SU-DHL-6 (cell line): Measurements from ENCODE around the gene ZNF362.

Experiments
- CTCF ChIP-seq: fragments of 200-600 bp; sonication (generic); IDR thresholded peaks from one replicate; pipeline ENCODE4 v1.5.1; 2017; ENCODE audit warnings: antibody characterized with exemption, mild to moderate bottlenecking, low read length, moderate library complexity; ENCODE audit not compliant: insufficient read depth, poor library complexity, severe bottlenecking
- EZH2phosphoT487 ChIP-seq: fragments of 200-600 bp; sonication (generic), shearing (Covaris generic); conservative IDR thresholded peaks from 2 replicates; pipeline ENCODE4 v1.6.1; 2018; ENCODE audit warnings: mild to moderate bottlenecking, antibody characterized with exemption, low read length, moderate library complexity, mixed read lengths

- no peak for TF ChIP-seq CTCF
- TF ChIP-seq EZH2phosphoT487 = no peak
These were observed 49.7 kb downstream of the ZNF362 start for GRCh38 chr1:33305816-33306652.
